Measurements from ENCODE around the gene WDR37.

WDR37 gene

DNA sequence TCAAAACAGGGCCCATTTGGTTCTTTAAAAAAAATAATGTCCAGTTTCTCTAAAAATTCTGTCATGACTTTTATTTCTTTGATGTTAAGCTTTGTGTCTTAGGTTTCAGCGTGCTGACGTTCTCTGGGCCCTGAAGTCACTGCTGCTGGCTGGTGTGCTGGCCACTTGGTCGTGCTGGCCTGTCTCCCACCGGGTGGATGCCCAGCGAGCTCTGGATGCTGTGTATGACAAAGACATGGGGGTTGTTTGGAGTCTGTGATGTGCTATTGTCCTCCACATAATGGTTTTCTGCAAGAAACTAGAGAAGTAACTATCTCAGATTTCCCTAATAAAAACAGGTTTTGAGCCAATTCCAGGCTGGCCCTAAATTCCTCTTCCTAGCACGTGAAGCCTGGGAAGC lies 21.0 kb upstream of the WDR37 start:
- peaks cover 6 to 30% of the 10 kb centered on the region in 2 experiments; a peak in 2 of 3 replicates for H3K36me3 ChIP-seq (ENCODE audit: control insufficient read depth in 2 of 2, insufficient read depth in 1 of 2, low read length in 2 of 2)
- ChIA-PET POLR2A (interaction anchor here (1.3 kb wide), 1 partner anchor 14 kb away, joined by 4 read pairs; the partner anchor contains the start of gene IDI1), CTCF (interaction anchor here (0.6 kb wide), 1 partner anchor 15 kb away, joined by 5 read pairs; no protein-coding TSS in a partner anchor)
- no peaks in the 10 kb centered on the region for H3K9me3 ChIP-seq (ENCODE audit: control insufficient read depth, insufficient read depth, low read depth, low read length)
- TF ChIP-seq ZBTB21 (tag by site-specific recombination; IDR thresholded peaks at IDR 0.05) (no peak), ZNF19 (tag by site-specific recombination; IDR thresholded peaks at IDR 0.05; ENCODE audit: low read depth) (no peak), ZFP69B (tag by site-specific recombination; IDR thresholded peaks at IDR 0.05) (no peak)
- TF ChIP-seq, protein P1, sequence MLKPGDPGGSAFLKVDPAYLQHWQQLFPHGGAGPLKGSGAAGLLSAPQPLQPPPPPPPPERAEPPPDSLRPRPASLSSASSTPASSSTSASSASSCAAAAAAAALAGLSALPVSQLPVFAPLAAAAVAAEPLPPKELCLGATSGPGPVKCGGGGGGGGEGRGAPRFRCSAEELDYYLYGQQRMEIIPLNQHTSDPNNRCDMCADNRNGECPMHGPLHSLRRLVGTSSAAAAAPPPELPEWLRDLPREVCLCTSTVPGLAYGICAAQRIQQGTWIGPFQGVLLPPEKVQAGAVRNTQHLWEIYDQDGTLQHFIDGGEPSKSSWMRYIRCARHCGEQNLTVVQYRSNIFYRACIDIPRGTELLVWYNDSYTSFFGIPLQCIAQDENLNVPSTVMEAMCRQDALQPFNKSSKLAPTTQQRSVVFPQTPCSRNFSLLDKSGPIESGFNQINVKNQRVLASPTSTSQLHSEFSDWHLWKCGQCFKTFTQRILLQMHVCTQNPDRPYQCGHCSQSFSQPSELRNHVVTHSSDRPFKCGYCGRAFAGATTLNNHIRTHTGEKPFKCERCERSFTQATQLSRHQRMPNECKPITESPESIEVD (tag by site-specific recombination; IDR thresholded peaks at IDR 0.05), result no peak
- TF ChIP-seq, protein P2, sequence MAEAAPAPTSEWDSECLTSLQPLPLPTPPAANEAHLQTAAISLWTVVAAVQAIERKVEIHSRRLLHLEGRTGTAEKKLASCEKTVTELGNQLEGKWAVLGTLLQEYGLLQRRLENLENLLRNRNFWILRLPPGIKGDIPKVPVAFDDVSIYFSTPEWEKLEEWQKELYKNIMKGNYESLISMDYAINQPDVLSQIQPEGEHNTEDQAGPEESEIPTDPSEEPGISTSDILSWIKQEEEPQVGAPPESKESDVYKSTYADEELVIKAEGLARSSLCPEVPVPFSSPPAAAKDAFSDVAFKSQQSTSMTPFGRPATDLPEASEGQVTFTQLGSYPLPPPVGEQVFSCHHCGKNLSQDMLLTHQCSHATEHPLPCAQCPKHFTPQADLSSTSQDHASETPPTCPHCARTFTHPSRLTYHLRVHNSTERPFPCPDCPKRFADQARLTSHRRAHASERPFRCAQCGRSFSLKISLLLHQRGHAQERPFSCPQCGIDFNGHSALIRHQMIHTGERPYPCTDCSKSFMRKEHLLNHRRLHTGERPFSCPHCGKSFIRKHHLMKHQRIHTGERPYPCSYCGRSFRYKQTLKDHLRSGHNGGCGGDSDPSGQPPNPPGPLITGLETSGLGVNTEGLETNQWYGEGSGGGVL (tag by site-specific recombination; IDR thresholded peaks at IDR 0.05), result no peak
- no peaks in the 10 kb centered on the region for H3K4me1 ChIP-seq (ENCODE audit: control insufficient read depth, insufficient read depth, low read length)
- H3K27ac ChIP-seq (ENCODE audit: extremely low read depth, low read depth, low read length), result no peak overlapping the region
- H3K4me3 ChIP-seq (ENCODE audit: low read depth, low read length), result no peak overlapping the region

DNA sequence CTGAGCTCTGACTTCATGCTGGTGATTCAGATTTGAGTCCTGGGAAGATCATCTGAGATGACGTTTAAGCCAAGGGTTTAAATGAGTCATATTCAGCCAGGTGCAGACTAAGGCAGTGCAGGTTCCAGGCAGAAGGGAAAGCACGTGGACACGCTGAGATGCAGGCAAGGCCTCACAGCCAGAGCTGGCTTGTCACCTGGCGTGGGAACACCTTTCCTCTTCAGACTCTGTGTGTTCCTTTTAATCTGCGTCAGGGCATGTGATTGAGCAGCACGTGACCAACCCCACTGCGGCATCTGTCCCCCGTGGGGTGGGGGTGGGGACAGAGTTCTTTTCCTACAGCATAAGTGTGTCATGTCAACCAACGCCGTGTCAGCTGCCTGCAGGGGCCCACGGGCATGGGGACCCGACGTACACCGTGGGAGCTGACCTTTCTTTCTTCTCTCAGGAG lies 19.8 kb upstream of the WDR37 start:
- Histone ChIP-seq H3K36me3 (ENCODE audit: control insufficient read depth in 2 of 2, insufficient read depth in 1 of 2, low read length in 2 of 2) (peaks cover 18 to 41% of the 10 kb centered on the region in 2 experiments; a peak in 2 of 3 replicates), H3K27ac (ENCODE audit: extremely low read depth, low read depth, low read length) (no peak overlapping the region), H3K9me3 (ENCODE audit: control insufficient read depth, insufficient read depth, low read depth, low read length) (no peaks in the 10 kb centered on the region), H3K4me1 (ENCODE audit: control insufficient read depth, insufficient read depth, low read length) (no peaks in the 10 kb centered on the region), H3K4me3 (ENCODE audit: low read depth, low read length) (no peak overlapping the region)
- no peak for TF ChIP-seq ZNF658 (tag by site-specific recombination; IDR thresholded peaks at IDR 0.05)
- CTCF ChIA-PET, result no interaction called here
- POLR2A ChIA-PET, result interaction anchor here (0.8 kb wide), 1 partner anchor 34 kb away, joined by 3 read pairs; no protein-coding TSS in a partner anchor

DNA sequence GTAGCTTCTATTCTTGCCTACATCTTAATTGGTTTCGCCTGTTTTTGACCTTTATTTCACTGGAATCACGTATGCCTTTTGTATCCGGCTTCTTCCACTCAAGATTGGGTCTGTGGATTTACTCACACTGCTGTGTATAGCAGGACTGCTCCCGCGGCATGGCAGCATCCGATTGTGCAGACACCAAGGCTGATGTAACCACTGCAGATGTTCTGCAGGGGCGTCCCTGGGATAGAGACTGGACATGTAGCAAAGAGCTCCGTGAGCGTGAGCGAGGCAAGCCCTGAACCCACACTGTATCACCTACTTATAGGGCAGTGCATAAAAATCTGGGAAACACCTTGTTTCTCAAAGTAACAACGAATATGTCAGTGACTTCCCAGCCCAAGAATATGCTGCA lies 19.1 kb upstream of the WDR37 start:
- Histone ChIP-seq H3K4me1 (ENCODE audit: control insufficient read depth, insufficient read depth, low read length) (no peaks in the 10 kb centered on the region), H3K4me3 (ENCODE audit: low read depth, low read length) (no peak overlapping the region), H3K9me3 (ENCODE audit: control insufficient read depth, insufficient read depth, low read depth, low read length) (no peaks in the 10 kb centered on the region), H3K27ac (ENCODE audit: extremely low read depth, low read depth, low read length) (no peak overlapping the region), H3K36me3 (ENCODE audit: control insufficient read depth in 2 of 2, insufficient read depth in 1 of 2, low read length in 2 of 2) (peaks cover 25 to 46% of the 10 kb centered on the region in 2 experiments)
- CTCF ChIA-PET, result no interaction called here
- POLR2A ChIA-PET, result no interaction called here
- no peak for TF ChIP-seq SETDB1 (IDR thresholded peaks at IDR 0.05; ENCODE audit: insufficient read length, low read length)
- no peak for TF ChIP-seq BCL11B (tag by site-specific recombination; IDR thresholded peaks at IDR 0.05; ENCODE audit: low read depth)
- no peak for TF ChIP-seq GLI4 (tag by site-specific recombination; IDR thresholded peaks at IDR 0.05)
- TF ChIP-seq ZNF571 (tag by site-specific recombination; IDR thresholded peaks at IDR 0.05), result no peak
- TF ChIP-seq ZNF23 (tag by site-specific recombination; IDR thresholded peaks at IDR 0.05; ENCODE audit: borderline replicate concordance), result no peak
- no peak for TF ChIP-seq ZNF423 (tag by site-specific recombination; IDR thresholded peaks at IDR 0.05)
- TF ChIP-seq, protein P3, sequence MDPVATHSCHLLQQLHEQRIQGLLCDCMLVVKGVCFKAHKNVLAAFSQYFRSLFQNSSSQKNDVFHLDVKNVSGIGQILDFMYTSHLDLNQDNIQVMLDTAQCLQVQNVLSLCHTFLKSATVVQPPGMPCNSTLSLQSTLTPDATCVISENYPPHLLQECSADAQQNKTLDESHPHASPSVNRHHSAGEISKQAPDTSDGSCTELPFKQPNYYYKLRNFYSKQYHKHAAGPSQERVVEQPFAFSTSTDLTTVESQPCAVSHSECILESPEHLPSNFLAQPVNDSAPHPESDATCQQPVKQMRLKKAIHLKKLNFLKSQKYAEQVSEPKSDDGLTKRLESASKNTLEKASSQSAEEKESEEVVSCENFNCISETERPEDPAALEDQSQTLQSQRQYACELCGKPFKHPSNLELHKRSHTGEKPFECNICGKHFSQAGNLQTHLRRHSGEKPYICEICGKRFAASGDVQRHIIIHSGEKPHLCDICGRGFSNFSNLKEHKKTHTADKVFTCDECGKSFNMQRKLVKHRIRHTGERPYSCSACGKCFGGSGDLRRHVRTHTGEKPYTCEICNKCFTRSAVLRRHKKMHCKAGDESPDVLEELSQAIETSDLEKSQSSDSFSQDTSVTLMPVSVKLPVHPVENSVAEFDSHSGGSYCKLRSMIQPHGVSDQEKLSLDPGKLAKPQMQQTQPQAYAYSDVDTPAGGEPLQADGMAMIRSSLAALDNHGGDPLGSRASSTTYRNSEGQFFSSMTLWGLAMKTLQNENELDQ (tag by site-specific recombination; IDR thresholded peaks at IDR 0.05; ENCODE audit: low read depth), result no peak
- no peak for TF ChIP-seq ZNF114 (tag by site-specific recombination; IDR thresholded peaks at IDR 0.05)
- TF ChIP-seq, protein P4, sequence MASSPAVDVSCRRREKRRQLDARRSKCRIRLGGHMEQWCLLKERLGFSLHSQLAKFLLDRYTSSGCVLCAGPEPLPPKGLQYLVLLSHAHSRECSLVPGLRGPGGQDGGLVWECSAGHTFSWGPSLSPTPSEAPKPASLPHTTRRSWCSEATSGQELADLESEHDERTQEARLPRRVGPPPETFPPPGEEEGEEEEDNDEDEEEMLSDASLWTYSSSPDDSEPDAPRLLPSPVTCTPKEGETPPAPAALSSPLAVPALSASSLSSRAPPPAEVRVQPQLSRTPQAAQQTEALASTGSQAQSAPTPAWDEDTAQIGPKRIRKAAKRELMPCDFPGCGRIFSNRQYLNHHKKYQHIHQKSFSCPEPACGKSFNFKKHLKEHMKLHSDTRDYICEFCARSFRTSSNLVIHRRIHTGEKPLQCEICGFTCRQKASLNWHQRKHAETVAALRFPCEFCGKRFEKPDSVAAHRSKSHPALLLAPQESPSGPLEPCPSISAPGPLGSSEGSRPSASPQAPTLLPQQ (tag by site-specific recombination; IDR thresholded peaks at IDR 0.05), result no peak
- TF ChIP-seq, protein P5, sequence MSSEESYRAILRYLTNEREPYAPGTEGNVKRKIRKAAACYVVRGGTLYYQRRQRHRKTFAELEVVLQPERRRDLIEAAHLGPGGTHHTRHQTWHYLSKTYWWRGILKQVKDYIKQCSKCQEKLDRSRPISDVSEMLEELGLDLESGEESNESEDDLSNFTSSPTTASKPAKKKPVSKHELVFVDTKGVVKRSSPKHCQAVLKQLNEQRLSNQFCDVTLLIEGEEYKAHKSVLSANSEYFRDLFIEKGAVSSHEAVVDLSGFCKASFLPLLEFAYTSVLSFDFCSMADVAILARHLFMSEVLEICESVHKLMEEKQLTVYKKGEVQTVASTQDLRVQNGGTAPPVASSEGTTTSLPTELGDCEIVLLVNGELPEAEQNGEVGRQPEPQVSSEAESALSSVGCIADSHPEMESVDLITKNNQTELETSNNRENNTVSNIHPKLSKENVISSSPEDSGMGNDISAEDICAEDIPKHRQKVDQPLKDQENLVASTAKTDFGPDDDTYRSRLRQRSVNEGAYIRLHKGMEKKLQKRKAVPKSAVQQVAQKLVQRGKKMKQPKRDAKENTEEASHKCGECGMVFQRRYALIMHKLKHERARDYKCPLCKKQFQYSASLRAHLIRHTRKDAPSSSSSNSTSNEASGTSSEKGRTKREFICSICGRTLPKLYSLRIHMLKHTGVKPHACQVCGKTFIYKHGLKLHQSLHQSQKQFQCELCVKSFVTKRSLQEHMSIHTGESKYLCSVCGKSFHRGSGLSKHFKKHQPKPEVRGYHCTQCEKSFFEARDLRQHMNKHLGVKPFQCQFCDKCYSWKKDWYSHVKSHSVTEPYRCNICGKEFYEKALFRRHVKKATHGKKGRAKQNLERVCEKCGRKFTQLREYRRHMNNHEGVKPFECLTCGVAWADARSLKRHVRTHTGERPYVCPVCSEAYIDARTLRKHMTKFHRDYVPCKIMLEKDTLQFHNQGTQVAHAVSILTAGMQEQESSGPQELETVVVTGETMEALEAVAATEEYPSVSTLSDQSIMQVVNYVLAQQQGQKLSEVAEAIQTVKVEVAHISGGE (tag by site-specific recombination; conservative IDR thresholded peaks at IDR 0.05; ENCODE audit: low read depth), result no peak
- TF ChIP-seq IKZF3 (tag by site-specific recombination; IDR thresholded peaks at IDR 0.05), result no peak
- no peak for TF ChIP-seq ZNF274 (IDR thresholded peaks at IDR 0.05; ENCODE audit: low read length)
- TF ChIP-seq ZNF274 (tag by site-specific recombination; IDR thresholded peaks at IDR 0.05; ENCODE audit: borderline replicate concordance), result no peak

Data from HEK293 (cell line).